A549 (cell line): ENCODE measurements around the gene LAGE3. TPM values are rescaled to one million over a fixed set of nuclear protein-coding genes. Genes with fewer than 3 reads are reported as not detected.

Experiments
- ATAC-seq, 2 experiments: fragments of 200-7000 bp in 1 of 2; fragments of >200 bp in 1 of 2; cut with Nextera tagmentation in 1 of 2; cut with Tn5 transposase in 1 of 2; 3 replicates each; pipeline versions ENCODE4 v1.8.0 to v1.9.1; 2018 to 2020; ENCODE audit warnings: mild to moderate bottlenecking in 1 of 2, moderate library complexity in 1 of 2
- CTCF ChIA-PET: fragments of 300-600 bp; sonication (Branson Sonifier 250); formaldehyde crosslinking; extraction: SDS; loops from one replicate; lab custom pipeline; 2021; ENCODE audit warnings: antibody characterized with exemption, inconsistent platforms; lab: Yijun Ruan, JAX
- POLR2A ChIA-PET: fragments of 350-600 bp; formaldehyde crosslinking; extraction: SDS; loops from one replicate; lab custom pipeline; 2021; ENCODE audit warnings: antibody characterized with exemption, inconsistent platforms; lab: Yijun Ruan, JAX
- DNase-seq, 2 experiments: peaks; one replicate each; pipeline versions ENCODE4 v3.0.0 to v3.0.0-alpha.2; 2011 to 2016; ENCODE audit warnings: low read depth in 1 of 2, low spot score in 1 of 2
- FAIRE-seq: peaks from 2 replicates; lab custom pipeline; 2011; peaks lifted over from hg19 to GRCh38; lab: Jason Lieb, UNC
- H3K27ac ChIP-seq, 2 experiments: fragments of >200 bp; sonication (Bioruptor Twin); formaldehyde crosslinking; 3 replicates each; pipeline ENCODE4 v1.5.1; 2016 to 2017
- H3K4me1 ChIP-seq: fragments of >200 bp; sonication (Bioruptor Twin); formaldehyde crosslinking; 3 replicates; pipeline ENCODE4 v1.6.1; 2016
- H3K4me2 ChIP-seq: fragments of >200 bp; sonication (Bioruptor Twin); formaldehyde crosslinking; 3 replicates; pipeline ENCODE4 v1.6.1; 2016
- H3K4me3 ChIP-seq: fragments of >200 bp; sonication (Bioruptor Twin); formaldehyde crosslinking; 3 replicates; pipeline ENCODE4 v1.5.1; 2016
- H3K9me3 ChIP-seq: fragments of >200 bp; sonication (Bioruptor Twin); formaldehyde crosslinking; 3 replicates; pipeline ENCODE4 v1.6.1; 2016
- CTCF ChIP-seq: fragments of >200 bp; sonication (Bioruptor Twin); formaldehyde crosslinking; IDR thresholded peaks from 3 replicates; pipeline ENCODE4 v1.5.1; 2016
- E2F6 ChIP-seq: IDR thresholded peaks from 2 replicates; pipeline ENCODE4 v1.6.1; 2012; ENCODE audit warnings: low read depth, borderline replicate concordance
- EP300 ChIP-seq, 2 experiments: fragments of >200 bp; sonication (Bioruptor Twin); formaldehyde crosslinking; IDR thresholded peaks; 2 replicates in 1 of 2; 3 replicates in 1 of 2; pipeline ENCODE4 v1.6.1; 2016 to 2017
- GATA3 ChIP-seq: IDR thresholded peaks from 2 replicates; pipeline ENCODE4 v1.6.1; 2012; ENCODE audit warnings: borderline replicate concordance
- HDAC2 ChIP-seq: fragments of 200-600 bp; sonication (generic); IDR thresholded peaks from 2 replicates; pipeline ENCODE4 v1.6.1; 2016
- HOXA7 ChIP-seq: fragments of 250-450 bp; sonication (Bioruptor Pico); IDR thresholded peaks from 2 replicates; pipeline ENCODE4 v1.5.0; 2020; ENCODE audit warnings: mild to moderate bottlenecking, moderate library complexity
- JUN ChIP-seq, 2 experiments: fragments of >200 bp; sonication (Bioruptor Twin); formaldehyde crosslinking; IDR thresholded peaks; 2 replicates in 1 of 2; 3 replicates in 1 of 2; pipeline ENCODE4 v1.6.1; 2016 to 2017
- KDM1A ChIP-seq: fragments of 200-600 bp; sonication (generic); IDR thresholded peaks from 2 replicates; pipeline ENCODE4 v1.6.1; 2016; ENCODE audit warnings: low read depth, mild to moderate bottlenecking
- KDM5A ChIP-seq: fragments of 200-600 bp; sonication (generic); IDR thresholded peaks from 2 replicates; pipeline ENCODE4 v1.6.1; 2016; ENCODE audit warnings: antibody characterized with exemption, mild to moderate bottlenecking
- MAX ChIP-seq: IDR thresholded peaks from 2 replicates; pipeline ENCODE4 v1.6.1; 2012
- PHF8 ChIP-seq: fragments of 200-600 bp; sonication (generic); IDR thresholded peaks from 2 replicates; pipeline ENCODE4 v1.6.1; 2016; ENCODE audit warnings: low read depth, mild to moderate bottlenecking, antibody characterized with exemption, moderate library complexity, borderline replicate concordance
- POLR2A ChIP-seq: IDR thresholded peaks from 2 replicates; pipeline ENCODE4 v1.6.1; 2012; ENCODE audit warnings: mild to moderate bottlenecking, low read length
- RFX5 ChIP-seq: fragments of 450-650 bp; IDR thresholded peaks from 2 replicates; pipeline ENCODE4 v1.7.1; 2014; ENCODE audit warnings: antibody characterized with exemption, mild to moderate bottlenecking, moderate library complexity
- TFCP2L1 ChIP-seq: fragments of 250-450 bp; sonication (Bioruptor Pico); IDR thresholded peaks from 2 replicates; pipeline ENCODE4 v1.5.0; 2021; ENCODE audit warnings: mild to moderate bottlenecking
- ZC3H11A ChIP-seq: fragments of 450-650 bp; IDR thresholded peaks from 2 replicates; pipeline ENCODE4 v1.6.1; 2014; ENCODE audit warnings: antibody characterized with exemption, mild to moderate bottlenecking
- ZFP36 ChIP-seq: fragments of 450-650 bp; IDR thresholded peaks from 2 replicates; pipeline ENCODE4 v1.6.1; 2014; ENCODE audit warnings: borderline replicate concordance; ENCODE audit not compliant: partially characterized antibody
- WGBS: methylation state at CpG from one replicate; pipeline ENCODE4 v1.1.6; 2017; ENCODE audit errors: missing lambda C conversion rate; 5-methylcytosine and 5-hydroxymethylcytosine counted together
- polyA plus RNA-seq, 4 experiments: library from polyadenylated mRNA; depleted of rRNA in 3 of 4; stranded (reverse); fragments of >200 nt; fragmentation: RNase III in 1 of 4; extraction: RNeasy Plus Mini Kit Qiagen cat#74134 plus additional on column Dnase treatment in 1 of 4; gene quantifications; 2 replicates in 3 of 4; 3 replicates in 1 of 4; pipeline ENCODE4 v1.2.3, GENCODE V29; 2011 to 2017
- small RNA-seq, 6 experiments: library from RNA; depleted of rRNA; stranded (forward); fragments of <200 nt; gene quantifications; one replicate each; pipeline ENCODE3, GENCODE V24; 2012
- TF ChIP-seq, protein P1 (sequence below): fragments of 450-650 bp; IDR thresholded peaks from 2 replicates; pipeline ENCODE4 v1.6.1; 2014; ENCODE audit warnings: antibody characterized with exemption
- TF ChIP-seq, protein P2 (sequence below): IDR thresholded peaks from 2 replicates; pipeline ENCODE4 v1.6.1; 2012

LAGE3 gene
- polyA plus RNA-seq, 2 of the 4 experiments (the other 2 are of a cell fraction) = 20.6 to 49.7 TPM

DNA sequence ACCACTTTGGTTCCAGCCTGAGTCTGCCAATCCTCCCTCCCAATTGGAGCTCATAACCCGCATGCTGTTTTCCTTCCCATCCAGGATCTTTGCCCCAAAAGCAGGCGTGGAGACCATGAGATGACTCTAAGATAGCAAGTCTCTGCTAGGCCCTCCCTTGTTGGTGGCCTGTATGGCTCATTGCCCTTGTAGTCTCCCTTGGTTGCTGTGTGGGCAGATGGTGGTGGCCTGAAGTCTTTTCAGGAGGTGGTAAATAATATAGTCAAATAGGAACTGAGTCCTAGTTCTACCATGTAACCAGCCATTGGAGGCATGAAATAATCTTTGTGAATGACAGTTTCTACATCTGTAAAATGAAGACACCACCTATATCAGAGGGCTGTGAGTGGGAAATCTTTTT is 49.4 kb downstream of the LAGE3 start:
- CTCF ChIA-PET = interaction anchor here (1.0 kb wide), 1 partner anchor 12 kb away, joined by 3 read pairs; no protein-coding TSS in a partner anchor
- DNase-seq (no peak), FAIRE-seq (no peak), ATAC-seq (no peak)
- TF ChIP-seq, protein P1, sequence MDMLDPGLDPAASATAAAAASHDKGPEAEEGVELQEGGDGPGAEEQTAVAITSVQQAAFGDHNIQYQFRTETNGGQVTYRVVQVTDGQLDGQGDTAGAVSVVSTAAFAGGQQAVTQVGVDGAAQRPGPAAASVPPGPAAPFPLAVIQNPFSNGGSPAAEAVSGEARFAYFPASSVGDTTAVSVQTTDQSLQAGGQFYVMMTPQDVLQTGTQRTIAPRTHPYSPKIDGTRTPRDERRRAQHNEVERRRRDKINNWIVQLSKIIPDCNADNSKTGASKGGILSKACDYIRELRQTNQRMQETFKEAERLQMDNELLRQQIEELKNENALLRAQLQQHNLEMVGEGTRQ = no peak
- TF ChIP-seq ZFP36 (no peak), PHF8 (no peak)
- Histone ChIP-seq H3K9me3 (no peaks in the 10 kb centered on the region), H3K27ac (no peak overlapping the region), H3K4me2 (peak overlapping the region; percentile 88), H3K4me1 (peaks cover 11% of the 10 kb centered on the region; the same call in 2 of the 3 replicates), H3K4me3 (no peak overlapping the region)
- WGBS = 88% methylated on average over 2 of the region's 2 CpGs
- POLR2A ChIA-PET = no interaction called here

DNA sequence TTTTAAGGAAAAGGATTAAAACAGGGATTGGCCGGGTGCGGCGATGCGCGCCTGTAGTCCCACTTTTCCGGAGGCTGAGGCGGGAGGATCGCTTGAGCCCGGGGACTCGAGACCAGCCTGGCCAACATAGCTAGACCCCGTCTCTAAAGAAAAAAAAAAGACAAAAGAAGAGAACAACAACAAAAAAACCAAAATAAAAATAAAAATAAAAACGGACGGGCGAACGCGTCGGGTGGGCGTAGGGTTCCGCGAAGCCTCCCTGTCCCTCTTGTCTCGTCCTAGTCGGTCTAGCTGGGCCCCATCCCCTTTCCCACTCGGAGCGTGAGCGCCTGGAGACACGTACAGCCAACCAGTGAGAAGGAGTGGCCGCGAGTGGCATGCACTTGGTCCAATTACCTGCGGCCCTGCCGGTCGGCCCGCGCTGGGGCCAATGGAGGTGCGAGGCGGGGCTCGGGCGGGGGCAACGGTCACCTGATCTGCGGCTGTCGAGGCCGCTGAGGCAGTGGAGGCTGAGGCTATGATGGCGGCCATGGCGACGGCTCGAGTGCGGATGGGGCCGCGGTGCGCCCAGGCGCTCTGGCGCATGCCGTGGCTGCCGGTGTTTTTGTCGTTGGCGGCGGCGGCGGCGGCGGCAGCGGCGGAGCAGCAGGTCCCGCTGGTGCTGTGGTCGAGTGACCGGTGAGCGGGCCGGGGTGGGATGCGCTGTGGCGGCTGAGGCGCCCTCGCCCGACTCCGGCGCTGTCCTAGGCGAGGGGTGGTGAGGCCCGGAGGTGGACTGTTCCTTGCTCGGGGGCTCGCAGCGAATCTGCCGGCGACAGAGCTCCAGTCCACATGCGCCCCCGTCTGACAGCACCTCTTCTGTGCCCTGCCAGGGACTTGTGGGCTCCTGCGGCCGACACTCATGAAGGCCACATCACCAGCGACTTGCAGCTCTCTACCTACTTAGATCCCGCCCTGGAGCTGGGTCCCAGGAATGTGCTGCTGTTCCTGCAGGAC is 50.6 kb downstream of the LAGE3 start, which contains the start of gene ATP6AP1:
Gene ATP6AP1, plus strand, starts transcription at position 502 of the 996 bp plus-strand sequence. Its CDS starts 16 bp downstream, at position 518.
- peak; percentile 99 for ATAC-seq
- TF ChIP-seq EP300 (IDR thresholded peaks at IDR 0.05) (no peak), HDAC2 (no peak; the same call in 1 of the 2 replicates), E2F6 (peak; percentile 86; the same call in 1 of the 2 replicates), POLR2A (peak; percentile 79), KDM1A (peak; percentile 57; the same call in 1 of the 2 replicates), ZC3H11A (no peak), ZFP36 (no peak), PHF8 (peak; percentile 37), CTCF (no peak), RFX5 (0 out of 2 replicates have a peak, but pooled peaks have one; percentile 51), GATA3 (no peak), KDM5A (peak; percentile 82), JUN (IDR thresholded peaks at IDR 0.05) (peak in 1 of 2 experiments; percentile 73; a peak in 3 of 5 replicates), HOXA7 (no peak), TFCP2L1 (CRISPR knock-in tag) (no peak), MAX (peak; percentile 72; the same call in 1 of the 2 replicates)
- TF ChIP-seq, protein P1 = peak; percentile 83
- TF ChIP-seq, protein P2, sequence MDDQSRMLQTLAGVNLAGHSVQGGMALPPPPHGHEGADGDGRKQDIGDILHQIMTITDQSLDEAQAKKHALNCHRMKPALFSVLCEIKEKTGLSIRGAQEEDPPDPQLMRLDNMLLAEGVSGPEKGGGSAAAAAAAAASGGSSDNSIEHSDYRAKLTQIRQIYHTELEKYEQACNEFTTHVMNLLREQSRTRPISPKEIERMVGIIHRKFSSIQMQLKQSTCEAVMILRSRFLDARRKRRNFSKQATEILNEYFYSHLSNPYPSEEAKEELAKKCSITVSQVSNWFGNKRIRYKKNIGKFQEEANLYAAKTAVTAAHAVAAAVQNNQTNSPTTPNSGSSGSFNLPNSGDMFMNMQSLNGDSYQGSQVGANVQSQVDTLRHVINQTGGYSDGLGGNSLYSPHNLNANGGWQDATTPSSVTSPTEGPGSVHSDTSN = peak; percentile 98
- TF ChIP-seq, all 56 proteins: peak for 10
- Histone ChIP-seq H3K4me2 (peak within 1 kb of the TSS; percentile 88), H3K9me3 (no peaks in the 10 kb centered on the region), H3K4me1 (peaks cover 11% of the 10 kb centered on the region; the same call in 2 of the 3 replicates), H3K4me3 (peak within 1 kb of the TSS; percentile 73), H3K27ac (peak within 1 kb of the TSS; percentile 80 to 91)
- FAIRE-seq (peak; percentile 100), DNase-seq (peak; percentile 83 to 97)
- WGBS = 9% methylated on average over 34 of the region's 87 CpGs
- ChIA-PET POLR2A (interaction anchor here (1.0 to 1.5 kb wide), 2 partner anchors 16 to 30 kb away, joined by 3 to 7 read pairs; partner anchors contain the start of gene RPL10), CTCF (interaction anchor here (1.2 kb wide), 1 partner anchor 13 kb away, joined by 3 read pairs; no protein-coding TSS in a partner anchor)

Small RNA genes lying within 50 kb of the gene (small RNA-seq; reads per million reads assigned to genes)
- 0 to 4.7 (median 0) reads per million in 6 experiments for gene MIR6858
- 0 reads per million in 6 experiments for gene RN7SL697P

Other genes starting within 250 kb of the LAGE3 start
- gene OPN1MW3, start 221.7 kb downstream of the LAGE3 start, polyA plus RNA-seq (2011; rRNA removed) = not detected in 2 replicates
- not detected in 3 replicates for gene OPN1MW3, start 221.7 kb downstream of the LAGE3 start, polyA plus RNA-seq (2017; fragmentation: RNase III; extraction: RNeasy Plus Mini Kit Qiagen cat#74134 plus additional on column Dnase treatment)
- not detected in 2 replicates for gene TEX28, start 184.2 kb downstream of the LAGE3 start, polyA plus RNA-seq (2011; rRNA removed)
- not detected in 3 replicates for gene TEX28, start 184.2 kb downstream of the LAGE3 start, polyA plus RNA-seq (2017; fragmentation: RNase III; extraction: RNeasy Plus Mini Kit Qiagen cat#74134 plus additional on column Dnase treatment)
- gene TKTL1, start 183.5 kb downstream of the LAGE3 start, polyA plus RNA-seq (2011; rRNA removed) = 0.14 TPM in 1 of 2 replicates, not detected in the other
- gene TKTL1, start 183.5 kb downstream of the LAGE3 start, polyA plus RNA-seq (2017; fragmentation: RNase III; extraction: RNeasy Plus Mini Kit Qiagen cat#74134 plus additional on column Dnase treatment) = not detected in 3 replicates
- 303 and 351 TPM in 2 replicates for gene FLNA, start 104.6 kb downstream of the LAGE3 start, polyA plus RNA-seq (2011; rRNA removed)
- gene FLNA, start 104.6 kb downstream of the LAGE3 start, polyA plus RNA-seq (2017; fragmentation: RNase III; extraction: RNeasy Plus Mini Kit Qiagen cat#74134 plus additional on column Dnase treatment) = 1,116 to 1,252 TPM (median 1,118 TPM) in 3 replicates
- 34.6 and 40.7 TPM in 2 replicates for gene EMD, start 100.0 kb downstream of the LAGE3 start, polyA plus RNA-seq (2011; rRNA removed)
- gene EMD, start 100.0 kb downstream of the LAGE3 start, polyA plus RNA-seq (2017; fragmentation: RNase III; extraction: RNeasy Plus Mini Kit Qiagen cat#74134 plus additional on column Dnase treatment) = 126 to 131 TPM (median 130 TPM) in 3 replicates
- gene RPL10, start 80.9 kb downstream of the LAGE3 start, polyA plus RNA-seq (2011; rRNA removed) = 3,216 and 3,468 TPM in 2 replicates
- 4,594 to 4,829 TPM (median 4,804 TPM) in 3 replicates for gene RPL10, start 80.9 kb downstream of the LAGE3 start, polyA plus RNA-seq (2017; fragmentation: RNase III; extraction: RNeasy Plus Mini Kit Qiagen cat#74134 plus additional on column Dnase treatment)
- gene DNASE1L1, start 70.0 kb downstream of the LAGE3 start, polyA plus RNA-seq (2011; rRNA removed) = 14.3 and 21.6 TPM in 2 replicates
- 20.9 to 24.5 TPM (median 24.4 TPM) in 3 replicates for gene DNASE1L1, start 70.0 kb downstream of the LAGE3 start, polyA plus RNA-seq (2017; fragmentation: RNase III; extraction: RNeasy Plus Mini Kit Qiagen cat#74134 plus additional on column Dnase treatment)
- 32.6 and 36.9 TPM in 2 replicates for gene TAFAZZIN, start 67.7 kb downstream of the LAGE3 start, polyA plus RNA-seq (2011; rRNA removed)
- 25.7 to 36.3 TPM (median 34.4 TPM) in 3 replicates for gene TAFAZZIN, start 67.7 kb downstream of the LAGE3 start, polyA plus RNA-seq (2017; fragmentation: RNase III; extraction: RNeasy Plus Mini Kit Qiagen cat#74134 plus additional on column Dnase treatment)
- 62.6 and 69.6 TPM in 2 replicates for gene ATP6AP1, start 50.6 kb downstream of the LAGE3 start, polyA plus RNA-seq (2011; rRNA removed)
- gene ATP6AP1, start 50.6 kb downstream of the LAGE3 start, polyA plus RNA-seq (2017; fragmentation: RNase III; extraction: RNeasy Plus Mini Kit Qiagen cat#74134 plus additional on column Dnase treatment) = 71.3 to 81.7 TPM (median 78.9 TPM) in 3 replicates
- gene GDI1, start 42.1 kb downstream of the LAGE3 start, polyA plus RNA-seq (2011; rRNA removed) = 117 and 124 TPM in 2 replicates
- 107 to 131 TPM (median 128 TPM) in 3 replicates for gene GDI1, start 42.1 kb downstream of the LAGE3 start, polyA plus RNA-seq (2017; fragmentation: RNase III; extraction: RNeasy Plus Mini Kit Qiagen cat#74134 plus additional on column Dnase treatment)
- 55.1 and 57.8 TPM in 2 replicates for gene FAM50A, start 35.1 kb downstream of the LAGE3 start, polyA plus RNA-seq (2011; rRNA removed)
- 105 to 123 TPM (median 121 TPM) in 3 replicates for gene FAM50A, start 35.1 kb downstream of the LAGE3 start, polyA plus RNA-seq (2017; fragmentation: RNase III; extraction: RNeasy Plus Mini Kit Qiagen cat#74134 plus additional on column Dnase treatment)
- gene PLXNA3, start 21.0 kb downstream of the LAGE3 start, polyA plus RNA-seq (2011; rRNA removed) = 3.4 and 5.9 TPM in 2 replicates
- gene PLXNA3, start 21.0 kb downstream of the LAGE3 start, polyA plus RNA-seq (2017; fragmentation: RNase III; extraction: RNeasy Plus Mini Kit Qiagen cat#74134 plus additional on column Dnase treatment) = 7.9 to 10.1 TPM (median 9.5 TPM) in 3 replicates
- gene UBL4A, start 7.3 kb upstream of the LAGE3 start, polyA plus RNA-seq (2011; rRNA removed) = 26.4 and 30.8 TPM in 2 replicates
- 34.6 to 37.7 TPM (median 36.9 TPM) in 3 replicates for gene UBL4A, start 7.3 kb upstream of the LAGE3 start, polyA plus RNA-seq (2017; fragmentation: RNase III; extraction: RNeasy Plus Mini Kit Qiagen cat#74134 plus additional on column Dnase treatment)
- 9.0 and 10.1 TPM in 2 replicates for gene SLC10A3, start 11.3 kb upstream of the LAGE3 start, polyA plus RNA-seq (2011; rRNA removed)
- gene SLC10A3, start 11.3 kb upstream of the LAGE3 start, polyA plus RNA-seq (2017; fragmentation: RNase III; extraction: RNeasy Plus Mini Kit Qiagen cat#74134 plus additional on column Dnase treatment) = 19.3 to 24.1 TPM (median 21.7 TPM) in 3 replicates
- gene FAM3A, start 37.0 kb upstream of the LAGE3 start, polyA plus RNA-seq (2011; rRNA removed) = 18.6 and 21.7 TPM in 2 replicates
- 33.2 to 40.6 TPM (median 36.7 TPM) in 3 replicates for gene FAM3A, start 37.0 kb upstream of the LAGE3 start, polyA plus RNA-seq (2017; fragmentation: RNase III; extraction: RNeasy Plus Mini Kit Qiagen cat#74134 plus additional on column Dnase treatment)
- gene G6PD, start 67.6 kb upstream of the LAGE3 start, polyA plus RNA-seq (2011; rRNA removed) = 692 and 774 TPM in 2 replicates
- 1,409 to 1,481 TPM (median 1,465 TPM) in 3 replicates for gene G6PD, start 67.6 kb upstream of the LAGE3 start, polyA plus RNA-seq (2017; fragmentation: RNase III; extraction: RNeasy Plus Mini Kit Qiagen cat#74134 plus additional on column Dnase treatment)
- 19.7 and 22.1 TPM in 2 replicates for gene IKBKG, start 68.3 kb upstream of the LAGE3 start, polyA plus RNA-seq (2011; rRNA removed)
- 33.4 to 38.8 TPM (median 34.2 TPM) in 3 replicates for gene IKBKG, start 68.3 kb upstream of the LAGE3 start, polyA plus RNA-seq (2017; fragmentation: RNase III; extraction: RNeasy Plus Mini Kit Qiagen cat#74134 plus additional on column Dnase treatment)
- gene CTAG1A, start 105.9 kb upstream of the LAGE3 start, polyA plus RNA-seq (2011; rRNA removed) = not detected in 2 replicates
- not detected in 3 replicates for gene CTAG1A, start 105.9 kb upstream of the LAGE3 start, polyA plus RNA-seq (2017; fragmentation: RNase III; extraction: RNeasy Plus Mini Kit Qiagen cat#74134 plus additional on column Dnase treatment)
- gene CTAG1B, start 140.0 kb upstream of the LAGE3 start, polyA plus RNA-seq (2011; rRNA removed) = not detected in 2 replicates
- not detected in 3 replicates for gene CTAG1B, start 140.0 kb upstream of the LAGE3 start, polyA plus RNA-seq (2017; fragmentation: RNase III; extraction: RNeasy Plus Mini Kit Qiagen cat#74134 plus additional on column Dnase treatment)
- gene CTAG2, start 174.3 kb upstream of the LAGE3 start, polyA plus RNA-seq (2011; rRNA removed) = not detected in 2 replicates
- gene CTAG2, start 174.3 kb upstream of the LAGE3 start, polyA plus RNA-seq (2017; fragmentation: RNase III; extraction: RNeasy Plus Mini Kit Qiagen cat#74134 plus additional on column Dnase treatment) = not detected in 3 replicates